Prostate gland (tissue), 2 donors: ENCODE measurements around the gene NSMCE1.

Source experiments
- CTCF ChIP-seq, 4 experiments: fragments of 200-600 bp in 2 of 4; fragments of 450-650 bp in 2 of 4; sonication (generic) in 2 of 4; IDR thresholded peaks; 1 replicate in 3 of 4; 2 replicates in 1 of 4; pipeline ENCODE4 v1.5.1; 2016 to 2019; ENCODE audit warnings: antibody characterized with exemption in 4 of 4, mild to moderate bottlenecking in 2 of 4, moderate library complexity in 2 of 4
- POLR2A ChIP-seq: fragments of 450-650 bp; IDR thresholded peaks from one replicate; pipeline ENCODE4 v1.6.1; 2016; ENCODE audit warnings: antibody characterized with exemption, mild to moderate bottlenecking
- POLR2AphosphoS5 ChIP-seq: sonication (generic); formaldehyde crosslinking; IDR thresholded peaks from one replicate; pipeline ENCODE4 v1.6.1; 2017; ENCODE audit warnings: antibody characterized with exemption

- TF ChIP-seq POLR2AphosphoS5: no peak
- TF ChIP-seq CTCF (IDR thresholded peaks at IDR 0.05): no peak
- TF ChIP-seq POLR2A: no peak
These were observed 85.6 kb downstream of the NSMCE1 start for GRCh38 chr16:27182906-27183405.
